SU-DHL-6 (cell line): ENCODE measurements around the gene MAPK14.

Source experiments
- H2AFZ ChIP-seq: fragments of 200-600 bp; sonication (generic); 2 replicates; pipeline ENCODE4 v1.6.1; 2014; ENCODE audit warnings: low read depth, mild to moderate bottlenecking, moderate library complexity, mixed read lengths, antibody characterized with exemption, low read length; ENCODE audit not compliant: severe bottlenecking
- H3F3A ChIP-seq: fragments of 200-600 bp; shearing (Covaris generic); 2 replicates; pipeline ENCODE4 v1.6.0; 2016; ENCODE audit warnings: antibody characterized with exemption, mild to moderate bottlenecking; ENCODE audit not compliant: insufficient read depth
- H3K27ac ChIP-seq: fragments of 200-600 bp; sonication (generic); 2 replicates; pipeline ENCODE4 v1.5.1; 2016; ENCODE audit warnings: low read depth, mild to moderate bottlenecking, low read length, moderate library complexity, mixed read lengths
- H3K27me3 ChIP-seq: fragments of 200-600 bp; sonication (generic), shearing (Covaris generic); 2 replicates; pipeline ENCODE4 v1.6.0; 2014; ENCODE audit warnings: mild to moderate bottlenecking, low read length
- H3K36me3 ChIP-seq: fragments of 200-600 bp; sonication (generic); 2 replicates; pipeline ENCODE4 v1.6.1; 2014; ENCODE audit warnings: mild to moderate bottlenecking, low read length, mixed read lengths
- H3K4me2 ChIP-seq: fragments of 300-600, 200-600 bp; shearing (Covaris generic), sonication (generic); 2 replicates; pipeline ENCODE4 v1.6.0; 2014; ENCODE audit warnings: low read length, low read depth, mild to moderate bottlenecking; ENCODE audit not compliant: poor library complexity, severe bottlenecking
- H3K4me3 ChIP-seq: fragments of 200-600 bp; sonication (generic); 2 replicates; pipeline ENCODE4 v1.5.1; 2014; ENCODE audit warnings: antibody characterized with exemption, low read length, mild to moderate bottlenecking, mixed read lengths; ENCODE audit not compliant: insufficient read depth, poor library complexity, severe bottlenecking
- H3K79me2 ChIP-seq: fragments of 200-600 bp; sonication (generic); 2 replicates; pipeline ENCODE4 v1.6.1; 2014; ENCODE audit warnings: mild to moderate bottlenecking, low read length, moderate library complexity; ENCODE audit not compliant: insufficient read depth
- H3K9ac ChIP-seq: fragments of 200-600 bp; sonication (generic); 2 replicates; pipeline ENCODE4 v1.7.0; 2014; ENCODE audit warnings: mild to moderate bottlenecking, low read length
- H3K9me2 ChIP-seq: fragments of 200-600 bp; sonication (generic); replicated peaks from 2 replicates; pipeline ENCODE4 v1.6.1; 2014; ENCODE audit warnings: low read length; ENCODE audit not compliant: insufficient read depth
- H3K9me3 ChIP-seq: fragments of 200-600 bp; sonication (generic); 2 replicates; pipeline ENCODE4 v1.6.1; 2014; ENCODE audit warnings: low read length, mixed read lengths; ENCODE audit not compliant: insufficient read depth
- H4K20me1 ChIP-seq: fragments of 200-600 bp; sonication (generic); 2 replicates; pipeline ENCODE4 v1.6.1; 2014; ENCODE audit warnings: low read depth, mild to moderate bottlenecking, antibody characterized with exemption, low read length, moderate library complexity, mixed read lengths
- EZH2phosphoT487 ChIP-seq: fragments of 200-600 bp; sonication (generic), shearing (Covaris generic); conservative IDR thresholded peaks from 2 replicates; pipeline ENCODE4 v1.6.1; 2018; ENCODE audit warnings: mild to moderate bottlenecking, antibody characterized with exemption, low read length, moderate library complexity, mixed read lengths
- TF ChIP-seq, protein P1 (sequence below): fragments of 200-600 bp; sonication (generic); IDR thresholded peaks from one replicate; pipeline ENCODE4 v1.5.1; 2017; ENCODE audit warnings: antibody characterized with exemption, mild to moderate bottlenecking, low read length, moderate library complexity; ENCODE audit not compliant: insufficient read depth, poor library complexity, severe bottlenecking

Gene MAPK14

DNA sequence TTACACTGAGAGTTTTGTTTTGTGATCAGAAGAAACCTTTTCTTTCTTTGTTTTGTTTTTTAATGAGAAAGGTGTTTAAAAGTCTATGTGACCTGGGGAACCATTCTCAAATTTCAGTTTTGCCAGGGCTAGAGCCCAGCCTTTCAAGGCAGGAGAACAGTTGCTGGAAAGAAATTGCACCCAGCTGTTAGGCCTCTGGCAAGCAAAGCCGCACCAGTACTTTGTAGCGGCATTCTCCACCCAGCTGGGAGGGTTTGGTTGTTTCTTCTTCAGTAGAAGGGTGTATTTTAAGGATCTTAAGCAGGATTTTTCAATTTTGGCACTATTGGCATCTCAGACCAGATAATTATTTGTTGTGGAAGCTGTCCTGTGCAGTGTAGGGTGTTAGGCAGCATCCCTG lies 86.1 kb downstream of the MAPK14 start:
- Histone ChIP-seq H3K4me2 (peak overlapping the region; percentile 64), H3F3A (peaks cover 86% of the 10 kb centered on the region), H3K36me3 (0 out of 2 replicates have a peak, but pooled peaks cover 2% of the 10 kb centered on the region), H3K9me2 (no peaks in the 10 kb centered on the region), H3K27ac (peak overlapping the region; percentile 91), H3K79me2 (peaks cover 9% of the 10 kb centered on the region; the same call in 1 of the 2 replicates), H3K9me3 (no peaks in the 10 kb centered on the region), H2AFZ (no peak overlapping the region), H3K27me3 (no peaks in the 10 kb centered on the region), H3K9ac (peak overlapping the region; percentile 36), H3K4me3 (peak overlapping the region; percentile 3), H4K20me1 (no peaks in the 10 kb centered on the region)
- no peak for TF ChIP-seq EZH2phosphoT487
- TF ChIP-seq, protein P1, sequence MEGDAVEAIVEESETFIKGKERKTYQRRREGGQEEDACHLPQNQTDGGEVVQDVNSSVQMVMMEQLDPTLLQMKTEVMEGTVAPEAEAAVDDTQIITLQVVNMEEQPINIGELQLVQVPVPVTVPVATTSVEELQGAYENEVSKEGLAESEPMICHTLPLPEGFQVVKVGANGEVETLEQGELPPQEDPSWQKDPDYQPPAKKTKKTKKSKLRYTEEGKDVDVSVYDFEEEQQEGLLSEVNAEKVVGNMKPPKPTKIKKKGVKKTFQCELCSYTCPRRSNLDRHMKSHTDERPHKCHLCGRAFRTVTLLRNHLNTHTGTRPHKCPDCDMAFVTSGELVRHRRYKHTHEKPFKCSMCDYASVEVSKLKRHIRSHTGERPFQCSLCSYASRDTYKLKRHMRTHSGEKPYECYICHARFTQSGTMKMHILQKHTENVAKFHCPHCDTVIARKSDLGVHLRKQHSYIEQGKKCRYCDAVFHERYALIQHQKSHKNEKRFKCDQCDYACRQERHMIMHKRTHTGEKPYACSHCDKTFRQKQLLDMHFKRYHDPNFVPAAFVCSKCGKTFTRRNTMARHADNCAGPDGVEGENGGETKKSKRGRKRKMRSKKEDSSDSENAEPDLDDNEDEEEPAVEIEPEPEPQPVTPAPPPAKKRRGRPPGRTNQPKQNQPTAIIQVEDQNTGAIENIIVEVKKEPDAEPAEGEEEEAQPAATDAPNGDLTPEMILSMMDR, result no peak

DNA sequence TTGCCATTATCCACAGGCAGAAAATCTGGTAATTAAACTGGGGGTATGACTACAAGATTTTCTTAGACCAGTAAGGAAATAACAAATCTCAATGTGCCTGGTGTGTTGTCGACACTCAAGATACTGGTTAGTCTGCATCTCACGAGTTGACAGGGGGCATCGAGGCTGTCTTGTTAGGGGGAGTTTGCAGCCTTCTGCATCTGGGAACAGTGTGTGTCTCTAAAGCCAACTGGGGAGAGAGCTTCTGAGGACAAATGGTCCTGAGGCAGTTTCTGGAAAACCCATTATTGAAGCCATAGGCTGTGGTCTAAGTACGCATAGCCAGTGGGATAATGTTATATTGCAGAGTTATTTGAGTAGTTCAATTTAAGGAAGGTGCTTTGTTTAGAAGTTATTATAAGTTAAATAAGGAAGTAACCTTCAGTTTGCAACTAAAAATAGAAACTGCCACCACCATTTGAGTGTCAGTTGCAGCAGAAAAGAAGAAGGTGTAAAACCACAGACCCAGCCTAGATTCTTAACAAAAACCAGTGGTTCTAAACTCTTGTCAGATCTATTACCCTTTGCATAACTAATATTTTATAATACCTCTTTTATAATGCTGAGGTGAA lies 87.3 kb downstream of the MAPK14 start:
- Histone ChIP-seq H2AFZ (no peak overlapping the region), H3K27ac (peak overlapping the region; percentile 91), H4K20me1 (no peaks in the 10 kb centered on the region), H3K36me3 (0 out of 2 replicates have a peak, but pooled peaks cover 2% of the 10 kb centered on the region), H3K9me3 (no peaks in the 10 kb centered on the region), H3K9me2 (no peaks in the 10 kb centered on the region), H3K4me3 (peak overlapping the region; percentile 37), H3K79me2 (peaks cover 9% of the 10 kb centered on the region; the same call in 1 of the 2 replicates), H3F3A (peaks cover 86% of the 10 kb centered on the region), H3K27me3 (no peaks in the 10 kb centered on the region), H3K9ac (peak overlapping the region; percentile 36), H3K4me2 (peak overlapping the region; percentile 64)
- no peak for TF ChIP-seq EZH2phosphoT487
- TF ChIP-seq, protein P1, result no peak

DNA sequence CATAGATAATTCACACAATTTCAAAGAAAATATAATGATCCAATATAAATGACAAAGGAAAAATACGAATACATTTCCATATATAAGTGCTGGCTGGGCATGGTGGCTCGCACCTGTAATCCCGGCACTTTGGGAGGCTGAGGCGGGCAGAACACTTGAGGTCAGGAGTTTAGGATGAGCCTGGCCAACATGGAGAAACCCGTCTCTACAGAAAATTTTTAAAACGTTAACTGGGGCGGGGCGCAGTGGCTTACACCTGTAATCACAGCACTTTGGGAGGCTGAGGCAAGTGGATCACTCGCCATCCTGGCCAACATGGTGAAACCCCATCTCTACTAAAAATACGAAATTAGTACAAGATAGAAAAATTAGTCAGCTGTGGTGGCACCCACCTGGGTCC lies 87.8 kb downstream of the MAPK14 start:
- no peaks in the 10 kb centered on the region for H3K9me2 ChIP-seq
- peak overlapping the region; percentile 37 for H3K4me3 ChIP-seq

More for the DNA sequence above, 87.8 kb downstream of the MAPK14 start:
- H3K27me3 ChIP-seq, result no peaks in the 10 kb centered on the region
- peak overlapping the region; percentile 18 for H3K9ac ChIP-seq
- 0 out of 2 replicates have a peak, but pooled peaks cover 2% of the 10 kb centered on the region for H3K36me3 ChIP-seq
- no peaks in the 10 kb centered on the region for H4K20me1 ChIP-seq
- no peak overlapping the region for H2AFZ ChIP-seq
- H3K9me3 ChIP-seq, result no peaks in the 10 kb centered on the region
- TF ChIP-seq EZH2phosphoT487, result no peak
- TF ChIP-seq, protein P1, result no peak
- peak overlapping the region; percentile 64 for H3K4me2 ChIP-seq
- H3K27ac ChIP-seq, result peak overlapping the region; percentile 91
- H3K79me2 ChIP-seq, result peaks cover 9% of the 10 kb centered on the region; the same call in 1 of the 2 replicates
- peaks cover 83% of the 10 kb centered on the region for H3F3A ChIP-seq
